Prostate gland (tissue), 2 donors: ENCODE measurements around the gene CEP131. TPM values are rescaled to one million over a fixed set of nuclear protein-coding genes. Genes with fewer than 3 reads are reported as not detected.

Experiments used
- DNase-seq: peaks from one replicate; pipeline ENCODE4 v3.0.0-alpha.2; 2019; ENCODE audit warnings: low spot score
- H3K27ac ChIP-seq, 2 donors: fragments of 200-600 bp; sonication (generic); 2 replicates each; pipeline ENCODE4 v1.5.1; 2017 to 2019
- H3K27me3 ChIP-seq: fragments of 200-600 bp; sonication (generic); replicated peaks from 2 replicates; pipeline ENCODE4 v1.5.1; 2019; ENCODE audit not compliant: insufficient read depth
- H3K36me3 ChIP-seq, 2 donors: fragments of 200-600 bp; sonication (generic); 1 replicate in 1 of 2; 2 replicates in 1 of 2; pipeline versions ENCODE4 v1.5.1 to v1.8.1; 2017 to 2019
- H3K4me1 ChIP-seq: fragments of 200-600 bp; sonication (generic); replicated peaks from 2 replicates; pipeline ENCODE4 v1.5.1; 2019
- H3K4me3 ChIP-seq, 2 donors: fragments of 200-600 bp; sonication (generic); 2 replicates each; pipeline ENCODE4 v1.5.1; 2017 to 2019
- H3K9me3 ChIP-seq: fragments of 200-600 bp; sonication (generic); 2 replicates; pipeline ENCODE4 v1.5.1; 2017
- POLR2A ChIP-seq: fragments of 450-650 bp; IDR thresholded peaks from one replicate; pipeline ENCODE4 v1.6.1; 2016; ENCODE audit warnings: antibody characterized with exemption, mild to moderate bottlenecking
- POLR2AphosphoS5 ChIP-seq: sonication (generic); formaldehyde crosslinking; IDR thresholded peaks from one replicate; pipeline ENCODE4 v1.6.1; 2017; ENCODE audit warnings: antibody characterized with exemption
- WGBS: methylation state at CpG from one replicate; pipeline ENCODE4 v1.1.5; 2018; 5-methylcytosine and 5-hydroxymethylcytosine counted together
- intact Hi-C: fragments of 100-400 bp; cut with DNase I; formaldehyde crosslinking; loops from one replicate; pipeline ENCODE4 v1.14.2; 2022
- total RNA-seq, 2 donors: library from RNA; depleted of rRNA; stranded (reverse); fragments of >200 nt; gene quantifications; one replicate each; pipeline ENCODE4 v1.1.0, GENCODE V29; 2016
- TF ChIP-seq, protein P1 (sequence below), 4 experiments: fragments of 200-600 bp in 2 of 4; fragments of 450-650 bp in 2 of 4; sonication (generic) in 2 of 4; IDR thresholded peaks; 1 replicate in 3 of 4; 2 replicates in 1 of 4; pipeline ENCODE4 v1.5.1; 2016 to 2019; ENCODE audit warnings: antibody characterized with exemption in 4 of 4, mild to moderate bottlenecking in 2 of 4, moderate library complexity in 2 of 4

CEP131 gene
- 10 to 100 TPM in 1 of 2 donors, 1 to 10 TPM in 1; 7.1 to 24.0 TPM for total RNA-seq

DNA sequence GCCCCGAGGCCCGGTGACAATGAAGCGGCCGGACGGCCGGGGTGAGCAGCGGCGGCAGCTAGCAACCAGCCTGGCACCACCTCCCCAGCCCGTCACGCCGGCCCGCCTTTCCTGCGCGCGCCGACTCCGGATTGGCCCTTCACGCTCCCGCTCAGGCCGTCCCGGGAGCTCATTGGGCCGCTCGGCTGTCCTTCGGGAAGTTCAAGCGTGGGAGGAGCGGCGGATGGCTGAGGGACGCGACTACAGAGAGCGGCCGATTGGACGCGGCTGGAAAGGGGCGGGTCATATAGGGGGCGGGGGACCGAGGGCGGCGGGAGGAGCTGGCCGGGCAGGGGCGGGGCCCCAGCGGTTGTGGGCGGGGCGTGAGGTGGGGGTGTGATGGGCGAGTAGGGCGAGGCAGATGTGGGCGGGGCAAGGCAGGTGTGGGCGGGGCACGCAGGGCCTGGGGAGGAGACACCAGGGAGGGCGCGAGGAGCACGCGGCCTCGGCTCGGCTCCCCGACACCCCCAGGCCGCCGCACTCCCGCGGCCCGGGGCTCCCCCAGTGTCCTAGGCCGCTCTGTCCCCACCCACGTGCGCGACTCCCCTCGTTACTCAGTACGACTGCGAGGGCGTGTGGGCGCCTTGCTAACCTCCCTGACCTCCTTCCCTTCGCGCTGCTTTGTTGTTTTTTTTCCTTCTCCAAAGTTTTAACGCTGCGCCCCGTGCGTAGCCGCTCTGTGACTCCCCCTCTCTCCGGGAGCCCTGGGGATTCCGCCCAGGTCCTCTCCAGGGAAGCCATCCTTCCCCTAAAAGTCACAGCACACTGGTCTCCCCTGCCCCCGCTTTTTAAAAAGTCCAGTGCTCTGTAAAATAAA is at the start of gene CEP131:
CEP131 (minus strand) TSS at position 60 of the 856 bp plus-strand sequence. CDS start 2,909 bp downstream, outside the sequence.
- under 1% methylated on average over 79 of the region's 79 CpGs for WGBS
- H3K27ac ChIP-seq = peak within 1 kb of the TSS in 1 of 2 donors; percentile 3
- intact Hi-C loops = no loop called here

GRCh38 chr17:81271226-81271625 is 48.5 kb upstream of the CEP131 start:
- TF ChIP-seq POLR2A = no peak
- no peak for TF ChIP-seq POLR2AphosphoS5
- TF ChIP-seq, protein P1, sequence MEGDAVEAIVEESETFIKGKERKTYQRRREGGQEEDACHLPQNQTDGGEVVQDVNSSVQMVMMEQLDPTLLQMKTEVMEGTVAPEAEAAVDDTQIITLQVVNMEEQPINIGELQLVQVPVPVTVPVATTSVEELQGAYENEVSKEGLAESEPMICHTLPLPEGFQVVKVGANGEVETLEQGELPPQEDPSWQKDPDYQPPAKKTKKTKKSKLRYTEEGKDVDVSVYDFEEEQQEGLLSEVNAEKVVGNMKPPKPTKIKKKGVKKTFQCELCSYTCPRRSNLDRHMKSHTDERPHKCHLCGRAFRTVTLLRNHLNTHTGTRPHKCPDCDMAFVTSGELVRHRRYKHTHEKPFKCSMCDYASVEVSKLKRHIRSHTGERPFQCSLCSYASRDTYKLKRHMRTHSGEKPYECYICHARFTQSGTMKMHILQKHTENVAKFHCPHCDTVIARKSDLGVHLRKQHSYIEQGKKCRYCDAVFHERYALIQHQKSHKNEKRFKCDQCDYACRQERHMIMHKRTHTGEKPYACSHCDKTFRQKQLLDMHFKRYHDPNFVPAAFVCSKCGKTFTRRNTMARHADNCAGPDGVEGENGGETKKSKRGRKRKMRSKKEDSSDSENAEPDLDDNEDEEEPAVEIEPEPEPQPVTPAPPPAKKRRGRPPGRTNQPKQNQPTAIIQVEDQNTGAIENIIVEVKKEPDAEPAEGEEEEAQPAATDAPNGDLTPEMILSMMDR (IDR thresholded peaks at IDR 0.05) = no peak
- DNase-seq = no peak
- Histone ChIP-seq H3K4me1 (no peaks in the 10 kb centered on the region), H3K36me3 (peaks cover 4 to 9% of the 10 kb centered on the region in 2 donors), H3K27ac (no peak overlapping the region), H3K27me3 (no peaks in the 10 kb centered on the region), H3K9me3 (no peaks in the 10 kb centered on the region), H3K4me3 (no peak overlapping the region)
- intact Hi-C loops = no loop called here
- WGBS = 94% methylated on average over 10 of the region's 12 CpGs

More for the DNA sequence above, at the start of gene CEP131:
- Histone ChIP-seq H3K36me3 (no peaks in the 10 kb centered on the region), H3K9me3 (no peaks in the 10 kb centered on the region), H3K4me3 (peak within 1 kb of the TSS; percentile 73 to 74), H3K27me3 (no peaks in the 10 kb centered on the region), H3K4me1 (peaks cover 10% of the 10 kb centered on the region)
- DNase-seq = peak; percentile 99
- TF ChIP-seq POLR2AphosphoS5 = peak; percentile 93
- peak; percentile 9 for TF ChIP-seq POLR2A
- TF ChIP-seq, protein P1 (IDR thresholded peaks at IDR 0.05) = peak in 1 of 4 experiments; percentile 9

- H3K36me3 ChIP-seq = peaks cover 4 to 9% of the 10 kb centered on the region in 2 donors
- 95% methylated on average over 18 of the region's 18 CpGs for WGBS
- intact Hi-C loops = no loop called here
These were observed 47.5 kb upstream of the CEP131 start for GRCh38 chr17:81270279-81270678.

DNA sequence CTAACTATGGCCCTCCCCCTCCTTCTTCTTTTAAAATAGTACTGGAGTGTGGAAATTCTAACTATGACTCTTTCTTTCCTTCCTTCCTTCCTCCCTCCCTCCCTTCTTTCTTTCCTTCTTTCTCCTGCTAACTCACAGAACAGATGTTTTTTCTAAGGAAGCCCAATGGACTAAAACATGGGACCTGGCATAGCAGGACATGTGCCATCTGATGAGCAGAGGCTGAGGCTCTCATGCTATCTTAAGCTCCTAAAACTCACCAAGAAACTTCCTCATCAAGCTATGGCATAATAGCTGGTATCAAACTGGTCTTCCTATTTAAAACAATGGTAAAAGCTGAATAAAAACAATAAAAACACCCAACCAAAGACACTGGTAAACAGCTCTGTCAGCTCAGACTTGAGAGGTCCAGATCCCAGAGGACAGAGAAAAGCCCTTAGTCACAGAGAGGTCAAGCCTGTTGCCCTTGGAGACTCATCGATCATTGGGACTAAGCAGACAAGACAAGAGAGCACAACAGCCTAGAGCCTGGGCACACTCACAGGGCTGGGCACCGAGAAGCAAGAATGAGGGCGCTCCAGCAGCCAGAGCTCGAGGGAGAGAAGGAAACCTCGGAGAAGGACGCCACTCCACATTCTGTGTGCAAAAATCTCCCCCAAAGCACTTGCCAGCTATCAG is 44.8 kb upstream of the CEP131 start:
- H3K4me1 ChIP-seq = no peaks in the 10 kb centered on the region
- no peaks in the 10 kb centered on the region for H3K9me3 ChIP-seq
- peaks cover 4 to 9% of the 10 kb centered on the region in 2 donors for H3K36me3 ChIP-seq
- H3K27me3 ChIP-seq = no peaks in the 10 kb centered on the region
- intact Hi-C loops = no loop called here
- WGBS = 92% methylated on average over 6 of the region's 6 CpGs
- no peak for DNase-seq
- TF ChIP-seq, protein P1 (IDR thresholded peaks at IDR 0.05) = no peak
- no peak overlapping the region for H3K27ac ChIP-seq
- H3K4me3 ChIP-seq = no peak overlapping the region

More at GRCh38 chr17:81270279-81270678, 47.5 kb upstream of the CEP131 start:
- DNase-seq = no peak
- no peak for TF ChIP-seq POLR2AphosphoS5
- TF ChIP-seq, protein P1 (IDR thresholded peaks at IDR 0.05) = no peak
- no peak for TF ChIP-seq POLR2A
- Histone ChIP-seq H3K4me3 (no peak overlapping the region), H3K9me3 (no peaks in the 10 kb centered on the region), H3K27ac (no peak overlapping the region), H3K4me1 (no peaks in the 10 kb centered on the region), H3K27me3 (no peaks in the 10 kb centered on the region)
